Esophagus squamous epithelium (tissue), 4 donors: ENCODE data around the gene MAML3.

Source experiments
- CTCF ChIP-seq, 6 experiments: fragments of 450-650 bp in 4 of 6; fragments of 200-600 bp in 2 of 6; sonication (generic) in 2 of 6; IDR thresholded peaks; one replicate each; pipeline ENCODE4 v1.5.1; 2016 to 2019; ENCODE audit warnings: antibody characterized with exemption in 6 of 6, mild to moderate bottlenecking in 4 of 6, moderate library complexity in 4 of 6
- POLR2A ChIP-seq, 4 donors: fragments of 450-650 bp; IDR thresholded peaks; one replicate each; pipeline ENCODE4 v1.6.1; 2017; ENCODE audit warnings: antibody characterized with exemption in 4 of 4, mild to moderate bottlenecking in 4 of 4, moderate library complexity in 3 of 4

- TF ChIP-seq CTCF (IDR thresholded peaks at IDR 0.05) (no peak), POLR2A (IDR thresholded peaks at IDR 0.05) (no peak)
Measured at GRCh38 chr4:140088323-140088967, 65.5 kb downstream of the MAML3 start.
